SK-N-SH (cell line): ENCODE measurements around the gene NELFB. TPM values are rescaled to one million over a fixed set of nuclear protein-coding genes. Genes with fewer than 3 reads are reported as not detected.

ENCODE experiments used
- CTCF ChIA-PET: fragments of 300-600, 350-600 bp; formaldehyde crosslinking; extraction: SDS; loops from one replicate; lab custom pipeline; 2021; lab: Yijun Ruan, JAX
- POLR2A ChIA-PET: fragments of 350-600 bp; sonication (Branson Sonifier 250); formaldehyde crosslinking; extraction: SDS; loops from one replicate; lab custom pipeline; 2020; ENCODE audit warnings: antibody characterized with exemption, inconsistent platforms; lab: Yijun Ruan, JAX
- DNase-seq: peaks from one replicate; pipeline ENCODE4 v3.0.0; 2012
- H2AFZ ChIP-seq: fragments of 200-600 bp; sonication (generic); 2 replicates; pipeline ENCODE4 v1.8.1; 2016; ENCODE audit warnings: antibody characterized with exemption, mild to moderate bottlenecking, low read depth
- H3F3A ChIP-seq: fragments of 200-600 bp; sonication (generic); replicated peaks from 2 replicates; pipeline ENCODE3; 2016; ENCODE audit warnings: antibody characterized with exemption, mild to moderate bottlenecking; ENCODE audit not compliant: insufficient read depth
- H3K27ac ChIP-seq, 2 experiments: fragments of 200-500 bp in 1 of 2; fragments of 200-600 bp in 1 of 2; sonication (Bioruptor generic) in 1 of 2; sonication (generic), shearing (Covaris generic) in 1 of 2; 2 replicates each; pipeline versions ENCODE4 v1.5.1 to v1.6.1; 2014 to 2016; ENCODE audit warnings: low read depth in 2 of 2, inconsistent platforms in 1 of 2, low read length in 1 of 2, mild to moderate bottlenecking in 1 of 2, mixed read lengths in 1 of 2
- H3K27me3 ChIP-seq: fragments of 200-600 bp; sonication (generic), shearing (Covaris generic); 2 replicates; pipeline ENCODE4 v1.6.1; 2016; ENCODE audit warnings: mixed run types; ENCODE audit not compliant: insufficient read depth
- H3K36me3 ChIP-seq, 2 experiments: fragments of 200-500 bp in 1 of 2; fragments of 200-600 bp in 1 of 2; sonication (Bioruptor generic) in 1 of 2; sonication (generic) in 1 of 2; replicated peaks in 1 of 2; 2 replicates each; pipeline versions ENCODE3 to v1.5.1; 2014 to 2016; ENCODE audit warnings: low read length in 1 of 2, mild to moderate bottlenecking in 1 of 2; ENCODE audit not compliant: insufficient read depth in 2 of 2, control insufficient read depth in 1 of 2
- H3K4me1 ChIP-seq, 2 experiments: fragments of 200-500 bp in 1 of 2; fragments of 200-600 bp in 1 of 2; sonication (Bioruptor generic) in 1 of 2; sonication (generic), shearing (Covaris generic) in 1 of 2; 2 replicates each; pipeline versions ENCODE4 v1.5.1 to v1.6.1; 2014 to 2016; ENCODE audit warnings: low read depth in 1 of 2, low read length in 1 of 2, mixed run types in 1 of 2; ENCODE audit not compliant: insufficient read depth in 2 of 2, control insufficient read depth in 1 of 2
- H3K4me2 ChIP-seq: fragments of 200-600 bp; sonication (generic), shearing (Covaris generic); 2 replicates; pipeline ENCODE4 v1.6.1; 2017; ENCODE audit warnings: mixed run types
- H3K4me3 ChIP-seq, 2 experiments: fragments of 200-500 bp in 1 of 2; fragments of 200-600 bp in 1 of 2; sonication (Bioruptor generic) in 1 of 2; sonication (generic), shearing (Covaris generic) in 1 of 2; 2 replicates each; pipeline versions ENCODE4 v1.5.1 to v1.8.1; 2014 to 2016; ENCODE audit warnings: low read depth in 2 of 2, inconsistent platforms in 1 of 2, low read length in 1 of 2, mild to moderate bottlenecking in 1 of 2, mixed read lengths in 1 of 2, moderate library complexity in 1 of 2
- H3K79me2 ChIP-seq: fragments of 200-600 bp; sonication (generic); 2 replicates; pipeline ENCODE4 v1.8.1; 2017; ENCODE audit warnings: mild to moderate bottlenecking; ENCODE audit not compliant: insufficient read depth
- H3K9ac ChIP-seq: fragments of 200-600 bp; sonication (generic); 2 replicates; pipeline ENCODE4 v1.6.1; 2017; ENCODE audit warnings: mixed run types
- H3K9me2 ChIP-seq: fragments of 200-600 bp; sonication (generic); 2 replicates; pipeline ENCODE4 v1.6.1; 2017; ENCODE audit warnings: mixed run types
- H3K9me3 ChIP-seq: fragments of 200-600 bp; sonication (generic); 2 replicates; pipeline ENCODE4 v1.6.1; 2017; ENCODE audit warnings: mixed run types, mild to moderate bottlenecking, moderate library complexity
- H4K20me1 ChIP-seq: fragments of 200-600 bp; sonication (generic); 2 replicates; pipeline ENCODE4 v1.6.1; 2017; ENCODE audit warnings: mild to moderate bottlenecking, mixed run types; ENCODE audit not compliant: insufficient read depth
- MEF2A ChIP-seq: IDR thresholded peaks from 2 replicates; pipeline ENCODE4 v1.4.0; 2012; ENCODE audit warnings: low read depth, borderline replicate concordance
- NFIC ChIP-seq: IDR thresholded peaks from 2 replicates; pipeline ENCODE4 v1.4.0; 2012; ENCODE audit warnings: borderline replicate concordance
- NRF1 ChIP-seq: IDR thresholded peaks from 2 replicates; pipeline ENCODE4 v1.6.1; 2012; ENCODE audit warnings: low read depth, mild to moderate bottlenecking, low read length
- RXRA ChIP-seq: IDR thresholded peaks from 2 replicates; pipeline ENCODE4 v1.4.0; 2012; ENCODE audit warnings: low read depth, mild to moderate bottlenecking, borderline replicate concordance
- SIN3A ChIP-seq: IDR thresholded peaks from 2 replicates; pipeline ENCODE4 v1.6.1; 2012; ENCODE audit warnings: low read depth, mild to moderate bottlenecking, low read length, moderate library complexity, borderline replicate concordance
- TAF1 ChIP-seq: IDR thresholded peaks from 2 replicates; pipeline ENCODE4 v1.6.1; 2012; ENCODE audit warnings: low read depth, mild to moderate bottlenecking, low read length, moderate library complexity, borderline replicate concordance
- TCF12 ChIP-seq: IDR thresholded peaks from 2 replicates; pipeline ENCODE4 v1.4.0; 2012
- TEAD4 ChIP-seq: IDR thresholded peaks from 2 replicates; pipeline ENCODE4 v1.4.0; 2012; ENCODE audit warnings: mild to moderate bottlenecking, borderline replicate concordance; ENCODE audit not compliant: insufficient read depth
- WGBS: methylation state at CpG from one replicate; pipeline ENCODE4 v1.1.6; 2017; ENCODE audit warnings: low lambda C conversion rate; 5-methylcytosine and 5-hydroxymethylcytosine counted together
- polyA plus RNA-seq, 3 experiments: library from polyadenylated mRNA; depleted of rRNA; stranded (reverse); fragments of >200 nt; gene quantifications; 2 replicates each; pipeline ENCODE4 v1.2.3, GENCODE V29; 2012
- TF ChIP-seq, protein P1 (sequence below): fragments of 150-350 bp; IDR thresholded peaks from 2 replicates; pipeline ENCODE4 v1.6.1; 2016; ENCODE audit warnings: mild to moderate bottlenecking, low read depth, low read length
- TF ChIP-seq, protein P2 (sequence below): fragments of 150-350 bp; IDR thresholded peaks from 2 replicates; pipeline ENCODE4 v1.6.1; 2017; ENCODE audit warnings: antibody characterized with exemption, low read length, low read depth, borderline replicate concordance
- TF ChIP-seq, protein P3 (sequence below): IDR thresholded peaks from 2 replicates; pipeline ENCODE4 v1.4.0; 2012; ENCODE audit warnings: low read depth, borderline replicate concordance

Gene NELFB
- polyA plus RNA-seq, 1 of the 3 experiments (the other 2 are of a cell fraction): 62.7 TPM

DNA sequence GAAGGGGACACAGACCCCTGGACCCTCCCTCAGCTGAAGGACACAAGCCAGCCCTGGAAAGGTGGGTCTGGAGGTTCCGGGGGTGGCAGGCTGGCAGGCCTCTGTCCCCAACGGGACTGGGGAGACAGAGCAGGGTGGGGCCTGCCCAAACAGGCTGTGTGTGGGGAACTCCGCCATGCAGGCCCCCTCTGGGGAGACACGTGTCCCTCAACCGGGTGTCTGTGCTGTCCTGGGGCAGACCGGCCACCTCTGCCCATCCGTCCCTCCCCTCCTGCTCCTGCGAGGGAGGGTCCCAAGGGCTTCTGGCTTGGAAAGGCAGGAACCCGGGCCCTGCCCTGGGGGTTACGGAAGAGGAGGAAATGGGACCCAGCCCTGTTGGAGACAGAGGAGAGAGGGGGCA lies 23.0 kb upstream of the NELFB start:
- Histone ChIP-seq H3K79me2 (no peaks in the 10 kb centered on the region), H3K4me1 (peaks cover 0 to 33% of the 10 kb centered on the region in 2 experiments; a peak in 1 of 4 replicates), H3K27ac (no peak overlapping the region), H4K20me1 (no peaks in the 10 kb centered on the region), H3K27me3 (no peaks in the 10 kb centered on the region), H3K9me3 (no peaks in the 10 kb centered on the region), H3K36me3 (no peaks in the 10 kb centered on the region), H2AFZ (no peak overlapping the region), H3K4me3 (no peak overlapping the region), H3K4me2 (no peak overlapping the region), H3F3A (peaks cover 7% of the 10 kb centered on the region), H3K9me2 (no peaks in the 10 kb centered on the region), H3K9ac (no peak overlapping the region)
- TF ChIP-seq NFIC (no peak), SIN3A (no peak), RXRA (no peak)
- no peak for DNase-seq
- WGBS: 64% methylated on average over 7 of the region's 10 CpGs
- CTCF ChIA-PET: no interaction called here
- POLR2A ChIA-PET: no interaction called here

DNA sequence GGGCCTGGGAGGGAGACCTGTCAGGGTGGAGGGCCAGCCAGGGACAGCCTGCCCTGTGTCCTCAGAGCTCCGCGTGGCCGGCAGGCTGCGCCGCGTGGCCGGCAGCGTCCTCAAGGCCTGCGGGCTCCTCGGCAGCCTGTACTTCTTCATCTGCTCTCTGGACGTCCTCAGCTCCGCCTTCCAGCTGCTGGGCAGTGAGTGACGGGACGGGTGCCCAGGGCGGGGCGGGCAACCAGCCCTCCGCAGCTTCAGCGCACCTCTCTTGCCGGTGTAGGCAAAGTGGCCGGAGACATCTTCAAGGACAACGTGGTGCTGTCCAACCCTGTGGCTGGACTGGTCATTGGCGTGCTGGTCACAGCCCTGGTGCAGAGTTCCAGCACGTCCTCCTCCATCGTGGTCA lies 22.6 kb upstream of the NELFB start:
- H3K4me2 ChIP-seq: no peak overlapping the region
- H3K4me3 ChIP-seq: no peak overlapping the region
- CTCF ChIA-PET: no interaction called here

More for the DNA sequence above, 22.6 kb upstream of the NELFB start:
- Histone ChIP-seq H3K79me2 (peaks cover 4% of the 10 kb centered on the region; the same call in 1 of the 2 replicates), H3K9me3 (no peaks in the 10 kb centered on the region), H2AFZ (no peak overlapping the region), H3K27me3 (no peaks in the 10 kb centered on the region), H3K27ac (no peak overlapping the region), H3F3A (peaks cover 3% of the 10 kb centered on the region), H3K9me2 (no peaks in the 10 kb centered on the region), H3K9ac (no peak overlapping the region), H3K4me1 (peaks cover 0 to 29% of the 10 kb centered on the region in 2 experiments; a peak in 1 of 4 replicates), H4K20me1 (no peaks in the 10 kb centered on the region), H3K36me3 (no peaks in the 10 kb centered on the region)
- no peak for TF ChIP-seq NRF1
- no peak for TF ChIP-seq TAF1
- no peak for TF ChIP-seq NFIC
- TF ChIP-seq TCF12: no peak
- TF ChIP-seq, protein P1, sequence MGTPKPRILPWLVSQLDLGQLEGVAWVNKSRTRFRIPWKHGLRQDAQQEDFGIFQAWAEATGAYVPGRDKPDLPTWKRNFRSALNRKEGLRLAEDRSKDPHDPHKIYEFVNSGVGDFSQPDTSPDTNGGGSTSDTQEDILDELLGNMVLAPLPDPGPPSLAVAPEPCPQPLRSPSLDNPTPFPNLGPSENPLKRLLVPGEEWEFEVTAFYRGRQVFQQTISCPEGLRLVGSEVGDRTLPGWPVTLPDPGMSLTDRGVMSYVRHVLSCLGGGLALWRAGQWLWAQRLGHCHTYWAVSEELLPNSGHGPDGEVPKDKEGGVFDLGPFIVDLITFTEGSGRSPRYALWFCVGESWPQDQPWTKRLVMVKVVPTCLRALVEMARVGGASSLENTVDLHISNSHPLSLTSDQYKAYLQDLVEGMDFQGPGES: no peak
- TF ChIP-seq, protein P2, sequence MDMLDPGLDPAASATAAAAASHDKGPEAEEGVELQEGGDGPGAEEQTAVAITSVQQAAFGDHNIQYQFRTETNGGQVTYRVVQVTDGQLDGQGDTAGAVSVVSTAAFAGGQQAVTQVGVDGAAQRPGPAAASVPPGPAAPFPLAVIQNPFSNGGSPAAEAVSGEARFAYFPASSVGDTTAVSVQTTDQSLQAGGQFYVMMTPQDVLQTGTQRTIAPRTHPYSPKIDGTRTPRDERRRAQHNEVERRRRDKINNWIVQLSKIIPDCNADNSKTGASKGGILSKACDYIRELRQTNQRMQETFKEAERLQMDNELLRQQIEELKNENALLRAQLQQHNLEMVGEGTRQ: no peak
- TF ChIP-seq, protein P3, sequence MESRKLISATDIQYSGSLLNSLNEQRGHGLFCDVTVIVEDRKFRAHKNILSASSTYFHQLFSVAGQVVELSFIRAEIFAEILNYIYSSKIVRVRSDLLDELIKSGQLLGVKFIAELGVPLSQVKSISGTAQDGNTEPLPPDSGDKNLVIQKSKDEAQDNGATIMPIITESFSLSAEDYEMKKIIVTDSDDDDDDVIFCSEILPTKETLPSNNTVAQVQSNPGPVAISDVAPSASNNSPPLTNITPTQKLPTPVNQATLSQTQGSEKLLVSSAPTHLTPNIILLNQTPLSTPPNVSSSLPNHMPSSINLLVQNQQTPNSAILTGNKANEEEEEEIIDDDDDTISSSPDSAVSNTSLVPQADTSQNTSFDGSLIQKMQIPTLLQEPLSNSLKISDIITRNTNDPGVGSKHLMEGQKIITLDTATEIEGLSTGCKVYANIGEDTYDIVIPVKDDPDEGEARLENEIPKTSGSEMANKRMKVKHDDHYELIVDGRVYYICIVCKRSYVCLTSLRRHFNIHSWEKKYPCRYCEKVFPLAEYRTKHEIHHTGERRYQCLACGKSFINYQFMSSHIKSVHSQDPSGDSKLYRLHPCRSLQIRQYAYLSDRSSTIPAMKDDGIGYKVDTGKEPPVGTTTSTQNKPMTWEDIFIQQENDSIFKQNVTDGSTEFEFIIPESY: no peak
- TF ChIP-seq TEAD4: no peak
- no peak for TF ChIP-seq MEF2A
- no peak for DNase-seq
- POLR2A ChIA-PET: no interaction called here
- WGBS: 84% methylated on average over 15 of the region's 24 CpGs
